IPS-18a (cell line): Measurements from ENCODE around the gene TAS2R43.
"Not testable (repeated sequence)": the region's sequence is repeated elsewhere in the genome, so short reads cannot be mapped to it uniquely, and the experiment has no call there.

Experiments used
- H3K27ac ChIP-seq: one replicate; pipeline ENCODE4 v1.5.1; 2013; ENCODE audit warnings: low read length
- H3K27me3 ChIP-seq: one replicate; pipeline ENCODE4 v1.6.1; 2013; ENCODE audit warnings: mild to moderate bottlenecking, low read length; ENCODE audit not compliant: control insufficient read depth, insufficient read depth
- H3K36me3 ChIP-seq: one replicate; pipeline ENCODE4 v1.6.1; 2013; ENCODE audit warnings: low read depth, low read length; ENCODE audit not compliant: control insufficient read depth
- H3K4me1 ChIP-seq: one replicate; pipeline ENCODE4 v1.6.1; 2013; ENCODE audit warnings: low read depth, low read length; ENCODE audit not compliant: control insufficient read depth
- H3K4me3 ChIP-seq: one replicate; pipeline ENCODE4 v1.5.1; 2013; ENCODE audit warnings: low read length
- H3K9ac ChIP-seq: one replicate; pipeline ENCODE4 v1.6.1; 2013; ENCODE audit warnings: mild to moderate bottlenecking, low read length, moderate library complexity
- H3K9me3 ChIP-seq: one replicate; pipeline ENCODE4 v1.6.1; 2013; ENCODE audit warnings: low read depth, low read length; ENCODE audit not compliant: control insufficient read depth

Gene TAS2R43

GRCh38 chr12:11092128-11092527 lies at the start of gene TAS2R43:
TSS of gene TAS2R43 (minus strand) at chr12:11092313. CDS start at chr12:11092229, 84 bp downstream.
- H3K9ac ChIP-seq, result no peak within 1 kb of the TSS
- H3K27ac ChIP-seq, result no peak within 1 kb of the TSS
- no peak within 1 kb of the TSS for H3K4me3 ChIP-seq
- H3K9me3 ChIP-seq, result no peaks in the 10 kb centered on the region
- H3K36me3 ChIP-seq, result no peaks in the 10 kb centered on the region
- H3K4me1 ChIP-seq, result no peaks in the 10 kb centered on the region
- H3K27me3 ChIP-seq, result no peaks in the 10 kb centered on the region

- Histone ChIP-seq H3K4me1 (no peaks in the 10 kb centered on the region), H3K27me3 (no peaks in the 10 kb centered on the region), H3K27ac (no peak overlapping the region), H3K4me3 (no peak overlapping the region), H3K9ac (no peak overlapping the region), H3K9me3 (no peaks in the 10 kb centered on the region), H3K36me3 (no peaks in the 10 kb centered on the region)
These were observed 44.0 kb upstream of the TAS2R43 start for GRCh38 chr12:11136075-11136474.

- Histone ChIP-seq H3K27me3 (no peaks in the 10 kb centered on the region), H3K27ac (no peak within 1 kb of the TSS), H3K36me3 (no peaks in the 10 kb centered on the region), H3K9me3 (no peaks in the 10 kb centered on the region), H3K9ac (no peak within 1 kb of the TSS), H3K4me3 (no peak within 1 kb of the TSS), H3K4me1 (no peaks in the 10 kb centered on the region)
These were observed 42.2 kb upstream of the TAS2R43 start, which contains the start of gene TAS2R30 for GRCh38 chr12:11134305-11134704. TSS of gene TAS2R30 (minus strand) at chr12:11134644. CDS start at chr12:11134244, 400 bp downstream.

GRCh38 chr12:11133816-11134215 lies 41.7 kb upstream of the TAS2R43 start:
- Histone ChIP-seq H3K4me1 (no peaks in the 10 kb centered on the region), H3K4me3 (no peak overlapping the region), H3K36me3 (no peaks in the 10 kb centered on the region), H3K27me3 (no peaks in the 10 kb centered on the region), H3K27ac (no peak overlapping the region), H3K9me3 (no peaks in the 10 kb centered on the region), H3K9ac (no peak overlapping the region)

- Histone ChIP-seq H3K4me1 (no peaks in the 10 kb centered on the region), H3K36me3 (no peaks in the 10 kb centered on the region), H3K9me3 (no peaks in the 10 kb centered on the region), H3K9ac (no peak overlapping the region), H3K27ac (no peak overlapping the region), H3K4me3 (no peak overlapping the region), H3K27me3 (no peaks in the 10 kb centered on the region)
These were observed 41.0 kb upstream of the TAS2R43 start for GRCh38 chr12:11133162-11133561.

GRCh38 chr12:11130999-11131398 lies 38.9 kb upstream of the TAS2R43 start:
- no peak overlapping the region for H3K4me3 ChIP-seq
- no peaks in the 10 kb centered on the region for H3K36me3 ChIP-seq
- H3K4me1 ChIP-seq, result no peaks in the 10 kb centered on the region
- H3K27me3 ChIP-seq, result no peaks in the 10 kb centered on the region
- H3K9me3 ChIP-seq, result peaks cover 2% of the 10 kb centered on the region
- H3K27ac ChIP-seq, result no peak overlapping the region
- no peak overlapping the region for H3K9ac ChIP-seq

- H3K36me3 ChIP-seq, result no peaks in the 10 kb centered on the region
- peaks cover 2% of the 10 kb centered on the region for H3K9me3 ChIP-seq
- no peaks in the 10 kb centered on the region for H3K4me1 ChIP-seq
- no peak overlapping the region for H3K9ac ChIP-seq
- no peaks in the 10 kb centered on the region for H3K27me3 ChIP-seq
- no peak overlapping the region for H3K27ac ChIP-seq
- H3K4me3 ChIP-seq, result no peak overlapping the region
These were observed 38.3 kb upstream of the TAS2R43 start for GRCh38 chr12:11130382-11130781.

GRCh38 chr12:11114130-11114529 lies 22.0 kb upstream of the TAS2R43 start:
- not testable (repeated sequence) for H3K27me3 ChIP-seq, H3K4me1 ChIP-seq, H3K36me3 ChIP-seq, H3K27ac ChIP-seq, H3K4me3 ChIP-seq, H3K9me3 ChIP-seq, H3K9ac ChIP-seq

- H3K4me3 ChIP-seq, H3K36me3 ChIP-seq, H3K27me3 ChIP-seq, H3K9me3 ChIP-seq, H3K9ac ChIP-seq, H3K4me1 ChIP-seq, H3K27ac ChIP-seq: not testable (repeated sequence)
These were observed 19.1 kb upstream of the TAS2R43 start for GRCh38 chr12:11111213-11111612.

- H3K9me3 ChIP-seq, result no peaks in the 10 kb centered on the region
- no peak overlapping the region for H3K27ac ChIP-seq
- H3K36me3 ChIP-seq, result no peaks in the 10 kb centered on the region
- no peaks in the 10 kb centered on the region for H3K4me1 ChIP-seq
- no peaks in the 10 kb centered on the region for H3K27me3 ChIP-seq
- no peak overlapping the region for H3K9ac ChIP-seq
- no peak overlapping the region for H3K4me3 ChIP-seq
These were observed 16.7 kb upstream of the TAS2R43 start for GRCh38 chr12:11108862-11109261.

- Histone ChIP-seq H3K36me3 (no peaks in the 10 kb centered on the region), H3K27ac (no peak overlapping the region), H3K27me3 (no peaks in the 10 kb centered on the region), H3K9me3 (no peaks in the 10 kb centered on the region), H3K9ac (no peak overlapping the region), H3K4me3 (no peak overlapping the region), H3K4me1 (no peaks in the 10 kb centered on the region)
These were observed 15.6 kb upstream of the TAS2R43 start for GRCh38 chr12:11107719-11108118.

- Histone ChIP-seq H3K27ac (no peak overlapping the region), H3K36me3 (no peaks in the 10 kb centered on the region), H3K9ac (no peak overlapping the region), H3K27me3 (no peaks in the 10 kb centered on the region), H3K9me3 (no peaks in the 10 kb centered on the region), H3K4me1 (no peaks in the 10 kb centered on the region), H3K4me3 (no peak overlapping the region)
These were observed 14.2 kb upstream of the TAS2R43 start for GRCh38 chr12:11106288-11106687.
